WTC11 (cell line): ENCODE measurements around the gene YAP1. TPM values are rescaled to one million over a fixed set of nuclear protein-coding genes. Genes with fewer than 3 reads are reported as not detected.

Experiments
- ATAC-seq: fragments of 200-7000 bp; cut with Tn5 transposase; 2 replicates; pipeline ENCODE4 v1.10.0; 2021; ENCODE audit warnings: mild to moderate bottlenecking, moderate library complexity
- CTCF ChIA-PET: fragments of 300-600 bp; sonication (Branson Sonifier 250); formaldehyde crosslinking; loops from one replicate; lab custom pipeline; 2021; ENCODE audit warnings: antibody characterized with exemption; lab: Charles Lee
- POLR2A ChIA-PET: fragments of 350-600 bp; sonication (Branson Sonifier 250); formaldehyde crosslinking; loops from one replicate; lab custom pipeline; 2021; ENCODE audit warnings: antibody characterized with exemption; lab: Charles Lee
- DNase-seq: peaks from one replicate; pipeline ENCODE4 v3.0.0; 2021; ENCODE audit warnings: low spot score
- H3K27ac Mint-ChIP-seq: 2 replicates; pipeline ENCODE4 v1.8.0; 2021; ENCODE audit warnings: mixed read lengths
- H3K27me3 Mint-ChIP-seq: 2 replicates; pipeline ENCODE4 v1.8.0; 2021; ENCODE audit warnings: low read depth, mild to moderate bottlenecking, moderate library complexity, mixed read lengths
- H3K36me3 Mint-ChIP-seq: 2 replicates; pipeline ENCODE4 v1.8.0; 2021; ENCODE audit warnings: mixed read lengths
- H3K4me1 Mint-ChIP-seq: 2 replicates; pipeline ENCODE4 v1.8.0; 2022; ENCODE audit warnings: mixed read lengths
- H3K4me3 Mint-ChIP-seq: 2 replicates; pipeline ENCODE4 v1.8.0; 2021; ENCODE audit warnings: mild to moderate bottlenecking, moderate library complexity, mixed read lengths
- H3K9me3 Mint-ChIP-seq: 2 replicates; pipeline ENCODE4 v1.8.0; 2021; ENCODE audit warnings: mixed read lengths
- ETV6 ChIP-seq: sonication (generic); formaldehyde crosslinking; IDR thresholded peaks from 2 replicates; pipeline ENCODE4 v1.8.1; 2022; ENCODE audit warnings: mild to moderate bottlenecking, missing genetic modification reagents
- FOXK1 ChIP-seq: sonication (generic); formaldehyde crosslinking; IDR thresholded peaks from 2 replicates; pipeline ENCODE4 v1.8.0; 2022; ENCODE audit warnings: mild to moderate bottlenecking, moderate library complexity, missing genetic modification reagents
- GABPB1 ChIP-seq: sonication (generic); formaldehyde crosslinking; IDR thresholded peaks from 2 replicates; pipeline ENCODE4 v1.8.1; 2023; ENCODE audit warnings: mild to moderate bottlenecking, missing genetic modification reagents
- IRF2 ChIP-seq: sonication (generic); formaldehyde crosslinking; IDR thresholded peaks from 2 replicates; pipeline ENCODE4 v1.8.0; 2022; ENCODE audit warnings: low read depth, missing genetic modification reagents, borderline replicate concordance
- MYBL2 ChIP-seq: sonication (generic); formaldehyde crosslinking; IDR thresholded peaks from 2 replicates; pipeline ENCODE4 v1.8.1; 2023; ENCODE audit warnings: mild to moderate bottlenecking, moderate library complexity, missing genetic modification reagents
- NFATC4 ChIP-seq: fragments of 250-450 bp; sonication (Bioruptor Pico); IDR thresholded peaks from 2 replicates; pipeline ENCODE4 v1.9.0; 2021; ENCODE audit warnings: mild to moderate bottlenecking
- NFYB ChIP-seq: sonication (generic); formaldehyde crosslinking; conservative IDR thresholded peaks from 2 replicates; pipeline ENCODE4 v1.8.0; 2022; ENCODE audit warnings: low read depth, missing genetic modification reagents
- PRRX2 ChIP-seq: fragments of 250-450 bp; sonication (Bioruptor Pico); IDR thresholded peaks from 2 replicates; pipeline ENCODE4 v1.8.0; 2021; ENCODE audit warnings: mild to moderate bottlenecking
- ZNF219 ChIP-seq: sonication (generic); formaldehyde crosslinking; IDR thresholded peaks from 2 replicates; pipeline ENCODE4 v1.8.0; 2023; ENCODE audit warnings: missing genetic modification reagents, mild to moderate bottlenecking, borderline replicate concordance
- ZNF232 ChIP-seq: sonication (generic); formaldehyde crosslinking; IDR thresholded peaks from 2 replicates; pipeline ENCODE4 v1.8.0; 2022; ENCODE audit warnings: mild to moderate bottlenecking, missing genetic modification reagents
- total RNA-seq: library from RNA; stranded (reverse); gene quantifications from 3 replicates; pipeline ENCODE4 v1.2.3, GENCODE V29; 2021
- TF ChIP-seq, protein P1 (sequence below): fragments of 250-450 bp; sonication (Bioruptor Pico); IDR thresholded peaks from 2 replicates; pipeline ENCODE4 v2.1.2; 2022; ENCODE audit warnings: mild to moderate bottlenecking, moderate library complexity
- TF ChIP-seq, protein P2 (sequence below): fragments of 250-450 bp; sonication (Bioruptor Pico); IDR thresholded peaks from 2 replicates; pipeline ENCODE4 v1.9.0; 2021; ENCODE audit warnings: mild to moderate bottlenecking, borderline replicate concordance
- TF ChIP-seq, protein P3 (sequence below): sonication (generic); formaldehyde crosslinking; IDR thresholded peaks from 2 replicates; pipeline ENCODE4 v1.8.0; 2022; ENCODE audit warnings: mild to moderate bottlenecking, missing genetic modification reagents
- TF ChIP-seq, protein P4 (sequence below): fragments of 250-450 bp; sonication (Bioruptor Pico); IDR thresholded peaks from 2 replicates; pipeline ENCODE4 v1.8.0; 2021; ENCODE audit warnings: mild to moderate bottlenecking

Gene YAP1
- total RNA-seq, 1 experiment from 2014 or later, result 88.7 TPM

DNA sequence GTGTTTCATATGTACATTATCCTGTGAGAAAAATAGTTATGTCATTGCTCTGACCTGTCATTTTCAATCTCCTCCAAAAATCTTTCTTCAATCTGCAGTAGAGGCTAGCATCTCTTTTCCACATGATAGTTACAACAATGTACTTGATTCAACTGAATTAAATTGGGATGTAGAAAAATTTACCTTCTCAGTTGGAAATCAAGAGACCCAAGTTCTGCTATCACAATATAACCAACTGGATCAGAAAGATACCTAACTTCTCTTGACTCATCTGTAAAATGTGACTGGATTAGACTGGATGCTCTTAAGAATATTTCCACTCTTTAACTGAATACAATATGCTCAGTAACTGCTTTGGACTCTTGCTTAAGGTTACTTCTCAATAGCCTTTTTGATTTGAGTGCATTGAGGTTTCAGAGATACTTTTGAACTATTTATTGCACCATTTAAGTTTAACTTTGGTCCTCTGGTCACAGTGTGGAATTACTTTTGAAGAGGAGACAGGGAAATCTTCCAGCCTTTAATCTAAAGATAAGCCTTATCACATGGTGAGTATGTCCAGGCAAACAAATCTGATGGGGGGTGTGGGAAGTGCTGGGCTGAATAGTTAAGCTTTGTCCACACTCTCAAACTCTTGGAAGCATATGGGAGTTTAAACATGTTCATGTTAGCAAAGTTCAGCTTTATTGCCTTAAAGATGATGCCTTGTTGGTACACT, 82.3 kb downstream of the YAP1 start:
- CTCF ChIA-PET, result interaction anchor here (1.4 kb wide), 1 partner anchor 76 kb away, joined by 3 read pairs; no protein-coding TSS in a partner anchor
- Mint-ChIP-seq H3K27me3 (no peaks in the 10 kb centered on the region), H3K36me3 (peaks cover 16% of the 10 kb centered on the region), H3K4me3 (no peak overlapping the region), H3K27ac (peak overlapping the region; percentile 8), H3K4me1 (peaks cover 44% of the 10 kb centered on the region), H3K9me3 (peaks cover 11% of the 10 kb centered on the region)
- POLR2A ChIA-PET, result no interaction called here
- no peak for TF ChIP-seq NFYB (CRISPR knock-in tag)
- no peak for TF ChIP-seq PRRX2 (CRISPR knock-in tag)
- TF ChIP-seq FOXK1 (CRISPR knock-in tag), result no peak
- TF ChIP-seq, protein P1, sequence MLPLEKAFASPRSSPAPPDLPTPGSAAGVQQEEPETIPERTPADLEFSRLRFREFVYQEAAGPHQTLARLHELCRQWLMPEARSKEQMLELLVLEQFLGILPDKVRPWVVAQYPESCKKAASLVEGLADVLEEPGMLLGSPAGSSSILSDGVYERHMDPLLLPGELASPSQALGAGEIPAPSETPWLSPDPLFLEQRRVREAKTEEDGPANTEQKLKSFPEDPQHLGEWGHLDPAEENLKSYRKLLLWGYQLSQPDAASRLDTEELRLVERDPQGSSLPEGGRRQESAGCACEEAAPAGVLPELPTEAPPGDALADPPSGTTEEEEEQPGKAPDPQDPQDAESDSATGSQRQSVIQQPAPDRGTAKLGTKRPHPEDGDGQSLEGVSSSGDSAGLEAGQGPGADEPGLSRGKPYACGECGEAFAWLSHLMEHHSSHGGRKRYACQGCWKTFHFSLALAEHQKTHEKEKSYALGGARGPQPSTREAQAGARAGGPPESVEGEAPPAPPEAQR, result no peak
- TF ChIP-seq GABPB1, result peak; percentile 74
- TF ChIP-seq, protein P2, sequence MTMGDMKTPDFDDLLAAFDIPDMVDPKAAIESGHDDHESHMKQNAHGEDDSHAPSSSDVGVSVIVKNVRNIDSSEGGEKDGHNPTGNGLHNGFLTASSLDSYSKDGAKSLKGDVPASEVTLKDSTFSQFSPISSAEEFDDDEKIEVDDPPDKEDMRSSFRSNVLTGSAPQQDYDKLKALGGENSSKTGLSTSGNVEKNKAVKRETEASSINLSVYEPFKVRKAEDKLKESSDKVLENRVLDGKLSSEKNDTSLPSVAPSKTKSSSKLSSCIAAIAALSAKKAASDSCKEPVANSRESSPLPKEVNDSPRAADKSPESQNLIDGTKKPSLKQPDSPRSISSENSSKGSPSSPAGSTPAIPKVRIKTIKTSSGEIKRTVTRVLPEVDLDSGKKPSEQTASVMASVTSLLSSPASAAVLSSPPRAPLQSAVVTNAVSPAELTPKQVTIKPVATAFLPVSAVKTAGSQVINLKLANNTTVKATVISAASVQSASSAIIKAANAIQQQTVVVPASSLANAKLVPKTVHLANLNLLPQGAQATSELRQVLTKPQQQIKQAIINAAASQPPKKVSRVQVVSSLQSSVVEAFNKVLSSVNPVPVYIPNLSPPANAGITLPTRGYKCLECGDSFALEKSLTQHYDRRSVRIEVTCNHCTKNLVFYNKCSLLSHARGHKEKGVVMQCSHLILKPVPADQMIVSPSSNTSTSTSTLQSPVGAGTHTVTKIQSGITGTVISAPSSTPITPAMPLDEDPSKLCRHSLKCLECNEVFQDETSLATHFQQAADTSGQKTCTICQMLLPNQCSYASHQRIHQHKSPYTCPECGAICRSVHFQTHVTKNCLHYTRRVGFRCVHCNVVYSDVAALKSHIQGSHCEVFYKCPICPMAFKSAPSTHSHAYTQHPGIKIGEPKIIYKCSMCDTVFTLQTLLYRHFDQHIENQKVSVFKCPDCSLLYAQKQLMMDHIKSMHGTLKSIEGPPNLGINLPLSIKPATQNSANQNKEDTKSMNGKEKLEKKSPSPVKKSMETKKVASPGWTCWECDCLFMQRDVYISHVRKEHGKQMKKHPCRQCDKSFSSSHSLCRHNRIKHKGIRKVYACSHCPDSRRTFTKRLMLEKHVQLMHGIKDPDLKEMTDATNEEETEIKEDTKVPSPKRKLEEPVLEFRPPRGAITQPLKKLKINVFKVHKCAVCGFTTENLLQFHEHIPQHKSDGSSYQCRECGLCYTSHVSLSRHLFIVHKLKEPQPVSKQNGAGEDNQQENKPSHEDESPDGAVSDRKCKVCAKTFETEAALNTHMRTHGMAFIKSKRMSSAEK, result no peak
- ATAC-seq (no peak), DNase-seq (no peak)

DNA sequence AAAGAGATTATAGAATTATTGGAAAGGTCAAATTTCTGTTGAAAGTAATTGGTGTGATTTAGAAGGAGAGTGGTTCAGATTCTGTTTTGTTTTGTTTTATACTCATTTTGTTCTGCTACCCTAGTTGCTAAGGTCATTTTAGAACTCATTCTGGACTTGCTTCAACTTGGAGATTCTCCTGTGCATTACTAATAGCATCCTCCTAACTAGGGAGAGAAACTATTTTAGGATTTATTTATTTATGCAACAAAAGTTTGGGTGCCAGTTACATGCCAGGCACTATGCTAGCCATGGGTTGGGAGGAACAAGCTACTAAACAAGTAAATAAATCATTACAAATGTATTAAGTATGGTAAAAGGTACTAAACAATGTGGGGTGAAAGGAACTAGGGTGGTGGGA, 84.0 kb downstream of the YAP1 start:
- peaks cover 11% of the 10 kb centered on the region for H3K9me3 Mint-ChIP-seq
- TF ChIP-seq, protein P3, sequence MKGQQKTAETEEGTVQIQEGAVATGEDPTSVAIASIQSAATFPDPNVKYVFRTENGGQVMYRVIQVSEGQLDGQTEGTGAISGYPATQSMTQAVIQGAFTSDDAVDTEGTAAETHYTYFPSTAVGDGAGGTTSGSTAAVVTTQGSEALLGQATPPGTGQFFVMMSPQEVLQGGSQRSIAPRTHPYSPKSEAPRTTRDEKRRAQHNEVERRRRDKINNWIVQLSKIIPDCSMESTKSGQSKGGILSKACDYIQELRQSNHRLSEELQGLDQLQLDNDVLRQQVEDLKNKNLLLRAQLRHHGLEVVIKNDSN (CRISPR knock-in tag), result no peak
- H3K27ac Mint-ChIP-seq, result no peak overlapping the region
- CTCF ChIA-PET, result no interaction called here
- POLR2A ChIA-PET, result no interaction called here
- DNase-seq (no peak), ATAC-seq (no peak)
- peaks cover 59% of the 10 kb centered on the region for H3K4me1 Mint-ChIP-seq
- H3K4me3 Mint-ChIP-seq, result no peak overlapping the region
- H3K27me3 Mint-ChIP-seq, result no peaks in the 10 kb centered on the region
- H3K36me3 Mint-ChIP-seq, result peaks cover 16% of the 10 kb centered on the region

DNA sequence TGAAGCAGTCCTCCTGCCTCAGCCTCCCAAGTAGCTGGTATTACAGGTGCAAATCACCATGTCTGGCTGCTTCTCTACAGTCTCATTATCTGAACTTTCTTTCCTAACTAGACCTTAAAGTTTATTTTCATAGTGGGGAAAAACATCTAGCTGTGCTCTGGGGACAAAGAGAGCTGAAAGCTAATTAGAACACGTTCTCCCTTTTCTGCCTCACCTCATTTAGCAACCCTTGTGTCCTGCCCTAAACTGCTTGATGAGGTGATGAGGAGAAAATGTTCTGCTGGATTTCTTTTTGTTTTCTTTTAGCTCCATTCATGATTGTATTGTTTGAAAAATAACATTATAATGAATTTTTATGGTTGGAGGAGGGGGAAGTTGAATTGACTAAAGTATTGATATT, 84.7 kb downstream of the YAP1 start:
- Mint-ChIP-seq H3K27ac (no peak overlapping the region), H3K27me3 (no peaks in the 10 kb centered on the region), H3K4me1 (peaks cover 62% of the 10 kb centered on the region), H3K9me3 (peaks cover 11% of the 10 kb centered on the region), H3K36me3 (peaks cover 16% of the 10 kb centered on the region), H3K4me3 (no peak overlapping the region)
- ChIA-PET CTCF (no interaction called here), POLR2A (no interaction called here)
- ATAC-seq (no peak), DNase-seq (no peak)
- TF ChIP-seq NFATC4 (CRISPR knock-in tag), result no peak

DNA sequence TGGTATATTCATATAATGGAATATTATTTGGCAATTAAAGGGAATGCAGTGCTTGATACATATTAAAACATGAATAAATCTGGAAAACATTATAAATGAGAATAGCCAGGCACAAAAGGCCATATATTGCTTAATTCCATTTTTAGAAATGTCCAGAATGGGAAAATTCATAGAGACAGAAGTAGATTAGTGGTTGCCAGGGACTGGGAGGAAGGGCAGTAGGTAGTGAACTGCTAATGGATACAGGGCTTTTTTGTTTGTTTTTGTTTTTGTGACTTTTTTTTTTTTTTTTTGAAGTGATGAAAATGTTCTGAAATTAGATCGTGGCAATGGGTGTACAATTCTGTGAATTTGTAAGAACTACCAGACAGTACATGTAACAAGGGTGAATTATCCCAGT, 86.1 kb downstream of the YAP1 start:
- no peak overlapping the region for H3K4me3 Mint-ChIP-seq
- peak overlapping the region; percentile 68 for H3K27ac Mint-ChIP-seq
- ChIA-PET POLR2A (no interaction called here), CTCF (no interaction called here)
- H3K36me3 Mint-ChIP-seq, result peaks cover 16% of the 10 kb centered on the region
- no peak for ATAC-seq
- H3K9me3 Mint-ChIP-seq, result peaks cover 11% of the 10 kb centered on the region
- H3K4me1 Mint-ChIP-seq, result peaks cover 71% of the 10 kb centered on the region
- no peaks in the 10 kb centered on the region for H3K27me3 Mint-ChIP-seq
- no peak for TF ChIP-seq ETV6 (CRISPR knock-in tag)
- TF ChIP-seq, protein P4, sequence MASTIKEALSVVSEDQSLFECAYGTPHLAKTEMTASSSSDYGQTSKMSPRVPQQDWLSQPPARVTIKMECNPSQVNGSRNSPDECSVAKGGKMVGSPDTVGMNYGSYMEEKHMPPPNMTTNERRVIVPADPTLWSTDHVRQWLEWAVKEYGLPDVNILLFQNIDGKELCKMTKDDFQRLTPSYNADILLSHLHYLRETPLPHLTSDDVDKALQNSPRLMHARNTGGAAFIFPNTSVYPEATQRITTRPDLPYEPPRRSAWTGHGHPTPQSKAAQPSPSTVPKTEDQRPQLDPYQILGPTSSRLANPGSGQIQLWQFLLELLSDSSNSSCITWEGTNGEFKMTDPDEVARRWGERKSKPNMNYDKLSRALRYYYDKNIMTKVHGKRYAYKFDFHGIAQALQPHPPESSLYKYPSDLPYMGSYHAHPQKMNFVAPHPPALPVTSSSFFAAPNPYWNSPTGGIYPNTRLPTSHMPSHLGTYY (CRISPR knock-in tag), result no peak
- no peak for TF ChIP-seq ZNF232
- TF ChIP-seq IRF2 (CRISPR knock-in tag), result no peak
- TF ChIP-seq MYBL2 (CRISPR knock-in tag), result no peak
- no peak for TF ChIP-seq ZNF219
- DNase-seq, result no peak
